Activated CD4-positive, alpha-beta memory T cell treated with anti-CD3 and anti-CD28 coated beads, Interleukin-2, amount 10 ng/mL, durations not matched to agents 7 days and 5 days (primary cell): ENCODE data around the gene SRRM4. TPM values are rescaled to one million over a fixed set of nuclear protein-coding genes. Genes with fewer than 3 reads are reported as not detected.

ENCODE experiments used
- CTCF ChIA-PET: fragments of 350-600 bp; sonication (Branson Sonifier 250); formaldehyde crosslinking; loops from one replicate; lab custom pipeline; 2021; ENCODE audit warnings: antibody characterized with exemption, inconsistent platforms; lab: Charles Lee
- POLR2A ChIA-PET: fragments of 350-600 bp; sonication (Branson Sonifier 250); formaldehyde crosslinking; loops from one replicate; lab custom pipeline; 2021; ENCODE audit warnings: antibody characterized with exemption; lab: Charles Lee
- DNase-seq: peaks from one replicate; pipeline ENCODE4 v3.0.0-alpha.2; 2020
- H3K27ac Mint-ChIP-seq: one replicate; pipeline ENCODE4 v1.8.0; 2021; ENCODE audit warnings: mild to moderate bottlenecking, mixed read lengths
- H3K27me3 Mint-ChIP-seq: one replicate; pipeline ENCODE4 v1.8.0; 2021; ENCODE audit warnings: mixed read lengths
- H3K36me3 Mint-ChIP-seq: one replicate; pipeline ENCODE4 v1.8.0; 2021; ENCODE audit warnings: low read depth, mixed read lengths
- H3K4me1 Mint-ChIP-seq: one replicate; pipeline ENCODE4 v1.8.0; 2021; ENCODE audit warnings: mixed read lengths
- H3K4me3 Mint-ChIP-seq: one replicate; pipeline ENCODE4 v1.8.0; 2021; ENCODE audit warnings: mild to moderate bottlenecking, mixed read lengths
- H3K9me3 Mint-ChIP-seq: one replicate; pipeline ENCODE4 v1.8.0; 2021; ENCODE audit warnings: mixed read lengths
- total RNA-seq, 2 experiments: library from RNA; stranded (reverse); gene quantifications; one replicate each; pipeline ENCODE4 v1.2.3, GENCODE V29; 2021

Gene SRRM4
- total RNA-seq, 2 experiments from 2014 or later = not detected

DNA sequence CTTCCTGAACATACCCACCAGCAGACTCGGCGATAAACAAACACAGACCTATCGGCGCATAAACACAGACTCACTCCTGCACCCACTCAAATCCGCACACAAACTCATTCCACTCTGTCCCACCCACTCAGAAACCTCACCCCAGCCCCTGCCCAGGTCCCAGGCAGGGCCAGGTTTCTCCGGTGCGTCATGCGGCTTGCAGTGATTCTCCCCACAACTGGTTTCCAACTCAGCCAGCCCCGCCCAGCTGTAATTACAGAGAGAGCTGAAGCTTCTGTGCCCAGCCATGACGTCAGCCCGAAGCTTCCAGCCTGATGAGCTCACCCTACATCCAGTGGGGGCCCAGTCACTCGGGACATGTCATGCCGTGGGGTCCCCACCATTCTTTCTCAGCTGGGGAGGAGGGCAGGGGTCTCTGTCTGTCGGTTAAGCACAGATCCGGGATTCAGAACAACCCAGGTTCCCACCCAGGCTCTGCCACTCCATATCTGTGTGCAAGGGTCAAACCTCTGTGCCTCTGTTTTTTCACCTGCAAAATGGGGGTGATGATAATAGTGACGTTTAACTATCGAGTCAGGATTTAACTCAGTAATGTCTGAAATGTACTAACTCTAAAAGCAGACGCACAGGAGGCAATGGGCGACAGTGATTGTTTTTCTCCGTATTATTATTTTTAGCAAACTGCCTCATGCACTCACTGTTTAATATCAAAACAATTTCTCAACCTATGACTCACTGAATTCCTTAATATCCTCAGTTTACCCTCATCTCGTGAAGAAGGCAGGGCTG is 195.1 kb downstream of the SRRM4 start:
- CTCF ChIA-PET = no interaction called here

DNA sequence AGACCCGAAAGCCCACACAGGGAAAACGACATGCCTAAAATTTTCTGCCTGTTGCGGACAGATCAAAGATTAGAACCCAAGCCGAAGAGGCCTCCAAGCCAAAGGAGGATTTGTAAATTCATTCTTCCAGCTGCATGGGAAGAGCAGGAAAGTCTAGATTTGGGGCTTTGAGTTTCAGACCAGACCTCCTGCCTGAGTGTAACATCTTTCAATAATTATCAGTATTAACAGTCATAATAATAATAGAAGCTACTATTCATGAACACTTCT is 195.7 kb downstream of the SRRM4 start:
- DNase-seq = no peak
- Mint-ChIP-seq H3K4me3 (no peak overlapping the region), H3K9me3 (no peaks in the 10 kb centered on the region), H3K4me1 (no peaks in the 10 kb centered on the region), H3K27me3 (no peaks in the 10 kb centered on the region), H3K27ac (no peak overlapping the region), H3K36me3 (no peaks in the 10 kb centered on the region)
- ChIA-PET CTCF (no interaction called here), POLR2A (no interaction called here)

More for the DNA sequence above, 195.1 kb downstream of the SRRM4 start:
- H3K4me3 Mint-ChIP-seq = no peak overlapping the region
- POLR2A ChIA-PET = no interaction called here
- DNase-seq = no peak
- H3K27me3 Mint-ChIP-seq = no peaks in the 10 kb centered on the region
- H3K9me3 Mint-ChIP-seq = no peaks in the 10 kb centered on the region
- no peaks in the 10 kb centered on the region for H3K36me3 Mint-ChIP-seq
- H3K4me1 Mint-ChIP-seq = no peaks in the 10 kb centered on the region
- no peak overlapping the region for H3K27ac Mint-ChIP-seq

- Mint-ChIP-seq H3K36me3 (no peaks in the 10 kb centered on the region), H3K4me1 (no peaks in the 10 kb centered on the region), H3K27ac (no peak overlapping the region), H3K4me3 (no peak overlapping the region), H3K27me3 (no peaks in the 10 kb centered on the region), H3K9me3 (no peaks in the 10 kb centered on the region)
- ChIA-PET POLR2A (no interaction called here), CTCF (no interaction called here)
- DNase-seq = no peak
Observed at GRCh38 chr12:119177724-119178380, 196.5 kb downstream of the SRRM4 start.

GRCh38 chr12:119178544-119179334 is 197.4 kb downstream of the SRRM4 start, which contains the start of gene HSPB8:
Gene HSPB8 (plus strand): TSS chr12:119178931. CDS start chr12:119179313, 382 bp downstream.
- no peaks in the 10 kb centered on the region for H3K4me1 Mint-ChIP-seq
- H3K27me3 Mint-ChIP-seq = no peaks in the 10 kb centered on the region
- H3K27ac Mint-ChIP-seq = no peak within 1 kb of the TSS
- POLR2A ChIA-PET = no interaction called here
- no peak for DNase-seq
- no peak within 1 kb of the TSS for H3K4me3 Mint-ChIP-seq
- no peaks in the 10 kb centered on the region for H3K36me3 Mint-ChIP-seq
- no peaks in the 10 kb centered on the region for H3K9me3 Mint-ChIP-seq
- CTCF ChIA-PET = no interaction called here

GRCh38 chr12:119179335-119180021 is 198.1 kb downstream of the SRRM4 start:
- H3K9me3 Mint-ChIP-seq = no peaks in the 10 kb centered on the region
- no peaks in the 10 kb centered on the region for H3K27me3 Mint-ChIP-seq
- no peaks in the 10 kb centered on the region for H3K4me1 Mint-ChIP-seq
- H3K27ac Mint-ChIP-seq = no peak overlapping the region
- no peak for DNase-seq
- CTCF ChIA-PET = no interaction called here
- H3K36me3 Mint-ChIP-seq = no peaks in the 10 kb centered on the region
- POLR2A ChIA-PET = no interaction called here
- H3K4me3 Mint-ChIP-seq = no peak overlapping the region

DNA sequence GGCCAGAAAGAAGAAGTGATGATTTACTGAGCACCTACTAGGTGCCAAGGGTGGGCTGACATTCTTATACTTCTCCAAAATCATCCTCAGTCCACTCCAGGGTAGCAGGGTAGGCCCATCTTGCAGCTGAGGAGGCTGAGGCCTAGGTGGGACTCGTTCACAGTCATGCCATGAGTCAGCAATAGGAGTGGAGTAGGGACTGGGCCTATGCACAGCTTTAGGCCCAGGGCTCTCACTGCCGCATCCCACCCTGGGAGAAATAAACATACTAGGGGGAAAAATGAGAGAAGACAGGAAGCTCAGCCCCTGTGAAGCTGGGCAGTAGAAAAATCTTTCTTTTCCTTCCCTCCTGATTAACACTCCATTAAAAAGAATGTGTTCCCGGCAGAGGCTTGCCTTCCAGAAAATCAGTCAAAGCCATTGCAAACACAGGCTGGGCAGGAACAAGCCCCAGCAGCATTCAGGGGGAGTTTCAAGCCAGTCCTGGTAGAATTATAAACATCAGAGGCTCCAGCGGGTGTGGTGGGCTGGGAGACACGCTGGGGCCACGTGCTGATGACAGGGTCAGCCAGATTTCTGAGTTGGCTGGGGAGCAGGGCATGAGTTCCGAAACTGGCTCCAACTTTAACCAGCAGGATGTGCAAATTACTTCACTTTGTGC is 199.2 kb downstream of the SRRM4 start:
- H3K36me3 Mint-ChIP-seq = no peaks in the 10 kb centered on the region
- DNase-seq = no peak
- H3K4me1 Mint-ChIP-seq = no peaks in the 10 kb centered on the region
- no peak overlapping the region for H3K4me3 Mint-ChIP-seq
- no peak overlapping the region for H3K27ac Mint-ChIP-seq
- POLR2A ChIA-PET = no interaction called here
- H3K9me3 Mint-ChIP-seq = no peaks in the 10 kb centered on the region
- CTCF ChIA-PET = no interaction called here
- H3K27me3 Mint-ChIP-seq = no peaks in the 10 kb centered on the region

DNA sequence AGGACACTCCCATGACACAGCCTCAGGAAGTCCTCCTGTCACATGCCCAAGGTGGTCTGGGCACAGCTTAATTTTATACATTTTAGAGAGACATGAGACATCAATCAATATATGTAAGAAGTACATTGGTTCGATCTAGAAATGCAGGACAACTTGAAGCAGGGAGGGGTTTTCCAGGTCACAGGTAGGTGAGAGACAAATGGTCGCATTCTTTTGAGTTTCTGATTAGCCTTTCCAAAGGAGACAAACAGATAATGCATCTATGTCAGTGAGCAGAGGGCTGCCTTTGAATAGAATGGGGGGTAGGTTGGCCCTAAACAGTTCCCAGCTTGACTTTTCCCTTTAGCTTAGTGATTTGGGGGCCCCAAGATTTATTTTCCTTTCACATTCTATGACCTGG is 199.9 kb downstream of the SRRM4 start:
- Mint-ChIP-seq H3K9me3 (no peaks in the 10 kb centered on the region), H3K27ac (no peak overlapping the region), H3K4me3 (no peak overlapping the region), H3K36me3 (no peaks in the 10 kb centered on the region), H3K4me1 (no peaks in the 10 kb centered on the region), H3K27me3 (no peaks in the 10 kb centered on the region)
- ChIA-PET CTCF (no interaction called here), POLR2A (no interaction called here)
- DNase-seq = no peak

DNA sequence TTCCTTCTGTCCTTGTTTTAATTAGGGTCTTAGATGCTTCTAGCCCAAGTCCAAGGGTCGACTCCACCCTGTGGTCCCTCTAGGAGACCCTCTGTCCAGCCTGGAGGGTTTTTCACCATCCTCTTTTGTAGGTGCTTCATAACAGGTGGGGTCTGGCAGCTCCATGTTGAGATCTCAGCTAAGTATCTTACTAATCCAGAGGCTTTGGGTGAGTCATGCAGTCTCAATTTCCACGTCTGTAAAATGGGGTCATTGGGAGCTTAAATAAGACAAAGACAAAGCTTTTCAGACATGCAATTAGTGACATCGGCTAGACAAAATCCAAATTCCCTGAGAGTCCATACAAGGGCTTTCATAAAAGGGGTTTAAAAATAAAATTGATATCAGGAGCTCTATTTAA is 200.6 kb downstream of the SRRM4 start:
- no peaks in the 10 kb centered on the region for H3K27me3 Mint-ChIP-seq
- H3K27ac Mint-ChIP-seq = no peak overlapping the region
- ChIA-PET POLR2A (no interaction called here), CTCF (no interaction called here)
- H3K36me3 Mint-ChIP-seq = no peaks in the 10 kb centered on the region
- no peak for DNase-seq
- no peak overlapping the region for H3K4me3 Mint-ChIP-seq
- no peaks in the 10 kb centered on the region for H3K4me1 Mint-ChIP-seq
- no peaks in the 10 kb centered on the region for H3K9me3 Mint-ChIP-seq

GRCh38 chr12:119182701-119183493 is 201.6 kb downstream of the SRRM4 start:
- no peaks in the 10 kb centered on the region for H3K27me3 Mint-ChIP-seq
- ChIA-PET CTCF (no interaction called here), POLR2A (no interaction called here)
- no peaks in the 10 kb centered on the region for H3K36me3 Mint-ChIP-seq
- H3K4me1 Mint-ChIP-seq = no peaks in the 10 kb centered on the region
- H3K27ac Mint-ChIP-seq = no peak overlapping the region
- no peak overlapping the region for H3K4me3 Mint-ChIP-seq
- H3K9me3 Mint-ChIP-seq = no peaks in the 10 kb centered on the region
- DNase-seq = no peak

DNA sequence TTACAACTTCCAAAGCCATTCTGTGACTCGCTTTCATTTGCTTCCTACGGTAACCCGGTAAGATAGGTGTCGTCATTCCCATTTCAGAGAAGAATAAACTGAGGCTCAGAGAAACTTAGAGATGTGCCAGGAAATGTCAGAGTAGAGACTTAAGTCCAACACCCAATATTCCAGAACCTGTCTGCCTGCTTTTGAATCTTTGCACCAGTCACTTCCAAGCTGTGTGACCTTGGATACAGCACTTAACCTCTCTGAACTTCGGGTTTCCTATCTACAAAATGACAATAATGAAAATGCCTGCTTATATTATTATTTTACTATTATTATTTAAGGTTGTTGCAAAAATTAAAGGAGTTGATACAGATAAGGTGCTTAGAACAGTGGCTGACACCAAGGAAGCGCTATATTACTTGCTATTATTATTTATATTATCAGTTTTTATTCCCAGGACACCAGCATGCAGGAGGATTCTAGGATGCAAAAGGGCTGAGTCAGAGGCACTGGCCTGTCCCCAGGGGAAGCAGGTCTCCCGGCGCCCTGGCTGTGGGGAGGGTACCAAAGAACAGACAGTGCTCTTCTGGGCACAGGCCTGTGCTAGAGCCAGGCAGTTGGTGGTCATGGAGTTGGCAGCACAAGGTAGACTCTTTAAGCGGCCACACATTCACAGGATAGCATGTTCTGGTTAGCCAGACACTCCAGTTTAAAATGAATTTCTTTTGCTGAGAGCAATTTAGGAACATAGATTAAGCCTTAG is 202.8 kb downstream of the SRRM4 start:
- Mint-ChIP-seq H3K27me3 (no peaks in the 10 kb centered on the region), H3K4me3 (no peak overlapping the region), H3K27ac (no peak overlapping the region), H3K4me1 (no peaks in the 10 kb centered on the region), H3K9me3 (no peaks in the 10 kb centered on the region), H3K36me3 (no peaks in the 10 kb centered on the region)
- DNase-seq = no peak
- ChIA-PET POLR2A (no interaction called here), CTCF (no interaction called here)

- no peaks in the 10 kb centered on the region for H3K36me3 Mint-ChIP-seq
- H3K4me1 Mint-ChIP-seq = no peaks in the 10 kb centered on the region
- POLR2A ChIA-PET = no interaction called here
- CTCF ChIA-PET = no interaction called here
- no peak overlapping the region for H3K27ac Mint-ChIP-seq
- DNase-seq = no peak
- H3K27me3 Mint-ChIP-seq = no peaks in the 10 kb centered on the region
- H3K9me3 Mint-ChIP-seq = no peaks in the 10 kb centered on the region
- no peak overlapping the region for H3K4me3 Mint-ChIP-seq
Observed at GRCh38 chr12:119195256-119195655, 213.9 kb downstream of the SRRM4 start.

GRCh38 chr12:119198440-119198839 is 217.1 kb downstream of the SRRM4 start:
- no peaks in the 10 kb centered on the region for H3K36me3 Mint-ChIP-seq
- H3K27ac Mint-ChIP-seq = no peak overlapping the region
- no peak for DNase-seq
- no peaks in the 10 kb centered on the region for H3K4me1 Mint-ChIP-seq
- H3K9me3 Mint-ChIP-seq = no peaks in the 10 kb centered on the region
- H3K27me3 Mint-ChIP-seq = no peaks in the 10 kb centered on the region
- ChIA-PET CTCF (no interaction called here), POLR2A (no interaction called here)
- H3K4me3 Mint-ChIP-seq = no peak overlapping the region
